GM12878 (cell line): ENCODE measurements around the gene IFI6. TPM values are rescaled to one million over a fixed set of nuclear protein-coding genes. Genes with fewer than 3 reads are reported as not detected.

Experiments
- ATF7 ChIP-seq: fragments of 450-650 bp; IDR thresholded peaks from 2 replicates; pipeline ENCODE4 v1.6.1; 2016; ENCODE audit warnings: low read depth, mild to moderate bottlenecking
- BCL11A ChIP-seq: IDR thresholded peaks from 2 replicates; pipeline ENCODE4 v1.6.1; 2011; ENCODE audit warnings: low read depth, low read length
- BCL3 ChIP-seq: IDR thresholded peaks from 2 replicates; pipeline ENCODE4 v1.6.1; 2011; ENCODE audit warnings: borderline replicate concordance, low read depth, mild to moderate bottlenecking, moderate library complexity, low read length; ENCODE audit not compliant: insufficient read depth, poor library complexity, severe bottlenecking
- CBFB ChIP-seq: IDR thresholded peaks from 2 replicates; pipeline ENCODE4 v1.6.1; 2016; ENCODE audit warnings: antibody characterized with exemption, low read depth
- CREB1 ChIP-seq: IDR thresholded peaks from 2 replicates; pipeline ENCODE4 v1.6.1; 2012; ENCODE audit warnings: low read depth, mild to moderate bottlenecking, inconsistent platforms
- CREM ChIP-seq: IDR thresholded peaks from 2 replicates; pipeline ENCODE4 v1.6.1; 2014; ENCODE audit warnings: antibody characterized with exemption, low read depth
- E2F4 ChIP-seq: IDR thresholded peaks from 2 replicates; pipeline ENCODE4 v1.6.1; 2012; ENCODE audit warnings: low read depth, low read length, improper control_type of control experiment
- GATAD2B ChIP-seq: fragments of 450-650 bp; conservative IDR thresholded peaks from 2 replicates; pipeline ENCODE4 v1.6.1; 2017; ENCODE audit warnings: low read depth, mild to moderate bottlenecking, moderate library complexity
- HSF1 ChIP-seq: fragments of 150-350 bp; IDR thresholded peaks from 2 replicates; pipeline ENCODE4 v1.6.1; 2014; ENCODE audit warnings: mild to moderate bottlenecking, low read depth, low read length
- JUNB ChIP-seq: IDR thresholded peaks from 2 replicates; pipeline ENCODE4 v1.6.1; 2016; ENCODE audit warnings: antibody characterized with exemption, mild to moderate bottlenecking
- MXI1 ChIP-seq: fragments of 150-350 bp; IDR thresholded peaks from 2 replicates; pipeline ENCODE4 v1.6.1; 2011; ENCODE audit warnings: low read depth, mild to moderate bottlenecking, inconsistent platforms, low read length, improper control_type of control experiment
- NBN ChIP-seq: fragments of 450-650 bp; IDR thresholded peaks from 2 replicates; pipeline ENCODE4 v1.6.1; 2016
- NKRF ChIP-seq: fragments of 450-650 bp; conservative IDR thresholded peaks from 2 replicates; pipeline ENCODE4 v1.6.1; 2017; ENCODE audit warnings: mild to moderate bottlenecking, moderate library complexity
- PAX8 ChIP-seq: fragments of 450-650 bp; IDR thresholded peaks from 2 replicates; pipeline ENCODE4 v1.6.1; 2017; ENCODE audit warnings: mild to moderate bottlenecking, moderate library complexity
- PBX3 ChIP-seq: IDR thresholded peaks from 2 replicates; pipeline ENCODE4 v1.6.1; 2011; ENCODE audit warnings: mild to moderate bottlenecking, low read depth, low read length, moderate library complexity; ENCODE audit not compliant: insufficient replicate concordance
- POLR2AphosphoS5 ChIP-seq: IDR thresholded peaks from 2 replicates; pipeline ENCODE4 v1.6.1; 2011; ENCODE audit warnings: mild to moderate bottlenecking, low read length, inconsistent platforms
- RAD51 ChIP-seq: fragments of 450-650 bp; IDR thresholded peaks from 2 replicates; pipeline ENCODE4 v1.6.1; 2016; ENCODE audit warnings: moderate library complexity, mild to moderate bottlenecking, inconsistent platforms
- RELB ChIP-seq: fragments of 450-650 bp; IDR thresholded peaks from 2 replicates; pipeline ENCODE4 v1.6.1; 2017; ENCODE audit warnings: low read depth, mild to moderate bottlenecking, moderate library complexity
- SIN3A ChIP-seq: IDR thresholded peaks from 2 replicates; pipeline ENCODE4 v1.6.1; 2012; ENCODE audit warnings: low read depth, low read length, improper control_type of control experiment
- ZNF217 ChIP-seq: fragments of 450-650 bp; IDR thresholded peaks from 2 replicates; pipeline ENCODE4 v1.6.1; 2017; ENCODE audit warnings: antibody characterized with exemption, mild to moderate bottlenecking
- polyA plus RNA-seq, 11 experiments: library from polyadenylated mRNA; depleted of rRNA in 4 of 11; unstranded in 6 of 11; stranded (reverse) in 5 of 11; fragments of >200 nt; fragmentation: Nextera tagmentation in 4 of 11; fragmentation: Illumina TruSeq in 1 of 11; extraction: Ambion mirVana in 4 of 11; extraction: Trizol in 1 of 11; gene quantifications; 1 replicate in 1 of 11; 2 replicates in 10 of 11; pipeline versions ENCODE4 v1.2.1 to v1.2.3, GENCODE V29; 2011 to 2016; ENCODE audit warnings: inconsistent platforms in 2 of 11, missing spikeins in 2 of 11, low read depth in 1 of 11
- total RNA-seq, 4 experiments: library from RNA; depleted of rRNA in 3 of 4; stranded (reverse); fragments of >200 nt in 3 of 4; fragmentation: Illumina TruSeq in 1 of 4; extraction: Trizol in 1 of 4; gene quantifications; 2 replicates each; pipeline versions ENCODE4 v1.2.1 to v1.2.3, GENCODE V29; 2013 to 2021

IFI6 gene
- total and polyA plus RNA-seq, 10 of the 15 experiments (the other 5 are each of a cell fraction or from before 2014, with no cell fraction given): 5.6 to 123 (median 69.0) TPM

GRCh38 chr1:27659497-27660299, 12.3 kb downstream of the IFI6 start (continued):
- TF ChIP-seq PAX8: no peak
- peak; percentile 74; the same call in 1 of the 2 replicates for TF ChIP-seq RELB
- TF ChIP-seq JUNB: peak; percentile 53
- peak; percentile 66 for TF ChIP-seq CREM
- peak; percentile 73 for TF ChIP-seq BCL3
- 0 out of 2 replicates have a peak, but pooled peaks have one; percentile 40 for TF ChIP-seq MXI1
- no peak; the same call in none of the 2 replicates for TF ChIP-seq ATF7
- no peak for TF ChIP-seq RAD51
- peak; percentile 84 for TF ChIP-seq CBFB
- TF ChIP-seq POLR2AphosphoS5: peak; percentile 93
- TF ChIP-seq PBX3: peak; percentile 80
- no peak for TF ChIP-seq HSF1
- TF ChIP-seq CREB1: no peak
- TF ChIP-seq NBN: peak; percentile 70
- TF ChIP-seq E2F4: no peak
- no peak for TF ChIP-seq SIN3A
- peak; percentile 34; the same call in 1 of the 2 replicates for TF ChIP-seq GATAD2B
- peak; percentile 75; the same call in 1 of the 2 replicates for TF ChIP-seq BCL11A
- TF ChIP-seq NKRF: peak; percentile 48; the same call in 1 of the 2 replicates
- TF ChIP-seq ZNF217: no peak
